SJSA1 (cell line): ENCODE data around the gene EME1. TPM values are rescaled to one million over a fixed set of nuclear protein-coding genes. Genes with fewer than 3 reads are reported as not detected.
A peak's percentile ranks its signal among the peaks of the same experiment; 100 is the strongest.
"Not testable (repeated sequence)": the region's sequence is repeated elsewhere in the genome, so short reads cannot be mapped to it uniquely, and the experiment has no call there.

Source experiments
- DNase-seq, 2 experiments: peaks; one replicate each; pipeline ENCODE4 v3.0.0-alpha.2; 2015 to 2020; ENCODE audit warnings: low spot score in 2 of 2, low read depth in 1 of 2
- H3K27ac ChIP-seq: fragments of 250-450 bp; sonication (Bioruptor Pico); 2 replicates; pipeline ENCODE4 v1.5.1; 2020; ENCODE audit warnings: mild to moderate bottlenecking, moderate library complexity
- H3K27me3 ChIP-seq: fragments of 250-450 bp; sonication (Bioruptor Pico); replicated peaks from 2 replicates; pipeline ENCODE4 v1.5.1; 2020; ENCODE audit warnings: mild to moderate bottlenecking, moderate library complexity
- H3K36me3 ChIP-seq: fragments of 250-450 bp; sonication (Bioruptor Pico); 2 replicates; pipeline ENCODE4 v1.5.1; 2020; ENCODE audit warnings: mild to moderate bottlenecking
- H3K4me1 ChIP-seq: fragments of 250-450 bp; sonication (Bioruptor Pico); replicated peaks from 2 replicates; pipeline ENCODE4 v1.6.1; 2021; ENCODE audit warnings: mild to moderate bottlenecking
- H3K4me3 ChIP-seq: fragments of 250-450 bp; sonication (Bioruptor Pico); 2 replicates; pipeline ENCODE4 v1.5.1; 2020; ENCODE audit warnings: mild to moderate bottlenecking
- H3K9me3 ChIP-seq: fragments of 250-450 bp; sonication (Bioruptor Pico); replicated peaks from 2 replicates; pipeline ENCODE4 v1.5.1; 2020; ENCODE audit warnings: mild to moderate bottlenecking
- total RNA-seq: library from RNA; depleted of rRNA; stranded (reverse); fragments of >200 nt; shearing (Covaris generic); gene quantifications from 2 replicates; pipeline ENCODE4 v1.2.3, GENCODE V29; 2014; rRNA removed

Gene EME1
- total RNA-seq, 1 experiment from 2014 or later = 24.1 TPM

DNA sequence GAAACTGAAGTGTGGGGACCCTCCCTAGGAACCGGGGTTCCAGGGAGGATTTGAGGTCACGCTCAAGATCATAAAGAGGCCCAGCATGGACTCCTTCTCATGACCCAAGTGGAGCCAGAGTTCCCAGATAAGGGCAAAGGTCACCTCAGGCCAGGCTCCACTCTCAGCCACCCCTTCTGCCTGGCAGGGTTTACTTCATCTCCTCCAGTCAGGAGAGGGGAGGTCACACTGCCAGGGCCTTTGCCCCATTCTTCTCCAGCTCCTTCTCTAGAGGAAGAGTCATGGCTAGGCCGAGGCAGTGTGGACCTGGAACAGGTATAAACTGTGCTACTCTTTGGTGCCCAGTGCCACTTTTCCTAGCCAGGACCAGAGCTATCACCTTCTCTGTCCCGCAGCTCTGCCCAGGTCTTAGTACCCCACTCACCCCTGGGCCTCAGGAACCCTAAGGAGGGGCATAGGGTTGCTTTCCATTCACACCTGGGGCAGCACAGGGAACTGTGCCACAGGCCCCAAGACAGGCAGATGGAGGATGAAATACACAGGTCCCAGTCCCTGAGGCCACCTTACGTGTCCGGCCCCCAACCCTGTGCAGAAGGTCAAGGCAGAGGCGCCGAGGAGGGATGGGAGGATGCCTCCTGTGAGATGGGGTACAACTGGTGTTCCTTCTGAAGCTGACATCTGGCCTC lies 52.1 kb downstream of the EME1 start:
- peak overlapping the region; percentile 52 for H3K4me3 ChIP-seq
- DNase-seq = no peak
- no peaks in the 10 kb centered on the region for H3K36me3 ChIP-seq
- peaks cover 42% of the 10 kb centered on the region for H3K4me1 ChIP-seq
- H3K9me3 ChIP-seq = no peaks in the 10 kb centered on the region
- H3K27me3 ChIP-seq = no peaks in the 10 kb centered on the region
- peak overlapping the region; percentile 56 for H3K27ac ChIP-seq

DNA sequence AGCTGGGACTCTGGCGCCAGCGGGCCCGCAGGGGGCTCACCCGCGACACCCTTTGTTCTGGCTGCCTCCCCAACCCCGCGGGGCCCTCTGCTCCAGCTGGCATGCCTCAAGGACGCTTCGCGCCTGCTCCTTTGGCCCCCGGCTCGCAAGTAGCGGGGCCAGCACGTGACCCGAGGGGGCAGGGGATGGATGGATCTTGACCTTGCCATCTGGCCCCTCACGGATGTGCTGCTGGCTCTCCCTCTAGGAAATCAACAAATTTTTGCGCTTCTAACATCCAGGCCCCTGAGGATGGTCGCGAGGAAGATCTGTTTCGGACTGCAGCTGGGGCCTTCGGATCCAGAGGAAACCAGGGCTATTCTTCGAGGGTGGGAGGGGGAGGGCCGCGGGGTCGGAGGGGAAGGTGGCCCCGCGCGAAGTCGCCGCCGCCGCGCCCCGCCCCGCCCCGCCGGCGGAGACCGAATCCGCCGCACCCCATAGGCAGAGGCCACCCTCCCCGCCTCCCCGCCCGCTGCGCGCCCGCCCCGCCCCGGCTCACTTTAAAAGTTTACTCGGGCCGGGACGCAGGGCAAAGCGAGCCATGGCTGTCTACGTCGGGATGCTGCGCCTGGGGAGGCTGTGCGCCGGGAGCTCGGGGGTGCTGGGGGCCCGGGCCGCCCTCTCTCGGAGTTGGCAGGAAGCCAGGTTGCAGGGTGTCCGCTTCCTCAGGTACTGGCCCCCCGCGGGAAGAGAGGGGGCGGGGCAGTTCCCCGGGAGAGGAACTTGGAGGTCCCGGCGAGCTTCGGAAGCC lies 52.8 kb downstream of the EME1 start, which contains the start of gene ACSF2:
Gene ACSF2, plus strand, starts transcription at position 537 of the 790 bp plus-strand sequence. Its CDS starts 44 bp downstream, at position 581.
- H3K27me3 ChIP-seq = no peaks in the 10 kb centered on the region
- H3K36me3 ChIP-seq = no peaks in the 10 kb centered on the region
- peak within 1 kb of the TSS; percentile 56 for H3K27ac ChIP-seq
- H3K9me3 ChIP-seq = no peaks in the 10 kb centered on the region
- peaks cover 40% of the 10 kb centered on the region for H3K4me1 ChIP-seq
- peak; percentile 57 to 80 for DNase-seq
- peak within 1 kb of the TSS; percentile 52 for H3K4me3 ChIP-seq

DNA sequence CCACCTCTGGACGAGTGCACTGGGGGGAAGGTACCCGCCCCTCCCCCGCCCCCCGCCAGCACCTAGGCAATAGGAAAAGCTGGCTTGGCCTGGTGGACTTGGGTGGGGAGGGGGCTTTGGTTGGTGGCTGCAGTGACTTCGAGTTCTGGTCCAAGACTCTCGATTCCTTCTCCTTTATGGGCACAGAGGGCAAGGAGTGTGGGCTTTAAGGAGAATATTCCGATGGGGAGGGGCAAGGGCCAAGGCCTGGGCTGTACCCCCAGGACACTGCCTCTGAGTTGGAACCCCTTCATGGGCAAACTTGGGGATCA lies 53.4 kb downstream of the EME1 start:
- Histone ChIP-seq H3K4me3 (peak overlapping the region; percentile 52), H3K4me1 (peaks cover 37% of the 10 kb centered on the region), H3K36me3 (no peaks in the 10 kb centered on the region), H3K9me3 (no peaks in the 10 kb centered on the region), H3K27ac (no peak overlapping the region), H3K27me3 (no peaks in the 10 kb centered on the region)
- no peak for DNase-seq

DNA sequence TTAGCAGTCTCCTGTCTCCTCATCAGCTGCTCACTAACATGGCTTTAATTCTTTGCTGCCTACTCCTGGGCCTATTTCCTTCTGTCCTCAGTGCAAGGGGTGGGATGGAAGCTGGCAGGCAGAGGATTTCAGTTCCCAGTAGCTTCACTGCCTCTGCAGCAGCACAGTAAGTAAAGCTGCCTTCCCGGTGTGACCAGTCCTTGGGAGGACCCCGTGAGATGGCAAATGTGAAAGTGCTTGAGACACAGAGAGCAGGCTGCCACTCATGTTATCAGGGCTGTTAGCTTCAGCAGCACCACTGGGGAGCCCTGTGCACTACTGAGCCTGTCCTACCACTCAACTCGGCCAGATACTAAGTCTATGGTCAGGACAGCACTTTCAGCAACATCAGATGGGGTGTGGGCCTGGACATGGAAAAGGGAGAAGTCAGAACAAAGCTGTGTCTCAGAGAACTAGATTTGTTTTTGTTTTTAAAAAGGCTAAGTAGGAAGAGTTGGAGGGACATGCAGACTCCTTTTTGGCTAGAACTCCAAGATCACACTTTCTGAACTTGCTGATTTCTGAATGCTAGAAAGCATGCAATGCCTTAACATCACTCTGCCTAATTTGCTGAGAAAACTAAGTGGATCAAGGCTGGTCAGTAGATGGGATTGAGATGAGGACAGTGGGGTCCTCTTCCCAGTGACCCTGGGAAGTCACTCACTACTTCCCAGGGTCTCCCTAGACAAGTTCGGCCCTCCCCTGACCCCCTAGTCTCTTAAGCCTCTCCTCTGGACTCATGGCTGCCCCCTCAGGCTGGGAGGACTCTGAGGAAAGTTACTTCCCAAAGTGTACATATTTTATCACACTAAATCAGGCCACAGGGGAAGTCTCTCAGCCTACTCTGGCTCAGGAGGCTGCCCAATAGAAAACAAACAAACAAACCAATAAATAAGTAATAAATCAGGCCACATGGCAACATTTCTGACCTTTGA lies 54.1 kb downstream of the EME1 start:
- H3K27ac ChIP-seq = no peak overlapping the region
- peak; percentile 37 to 49 for DNase-seq
- no peaks in the 10 kb centered on the region for H3K36me3 ChIP-seq
- H3K4me1 ChIP-seq = peaks cover 37% of the 10 kb centered on the region
- H3K9me3 ChIP-seq = no peaks in the 10 kb centered on the region
- H3K27me3 ChIP-seq = no peaks in the 10 kb centered on the region
- peak overlapping the region; percentile 52 for H3K4me3 ChIP-seq

DNA sequence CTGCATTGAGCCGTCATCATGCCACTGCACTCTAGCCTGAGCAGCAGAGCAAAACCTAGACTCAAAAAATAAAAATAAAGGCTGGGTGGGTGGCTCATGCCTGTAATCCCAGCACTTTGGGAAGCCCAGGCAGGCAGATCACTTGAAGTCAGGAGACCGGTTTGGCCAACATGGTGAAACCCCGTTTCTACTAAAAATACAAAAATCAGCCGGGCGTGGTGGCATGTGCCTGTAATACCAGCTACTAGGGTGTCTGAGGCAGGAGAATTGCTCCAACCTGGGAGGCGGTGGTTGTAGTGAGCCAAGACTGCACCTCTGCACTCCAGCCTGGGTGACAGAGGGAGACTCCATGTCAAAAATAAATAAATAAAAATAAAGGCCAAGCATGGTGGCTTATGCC lies 55.1 kb downstream of the EME1 start:
- not testable (repeated sequence) for H3K27ac ChIP-seq, H3K27me3 ChIP-seq, H3K4me3 ChIP-seq, H3K36me3 ChIP-seq, DNase-seq, H3K9me3 ChIP-seq
- H3K4me1 ChIP-seq = peaks cover 37% of the 10 kb centered on the region

DNA sequence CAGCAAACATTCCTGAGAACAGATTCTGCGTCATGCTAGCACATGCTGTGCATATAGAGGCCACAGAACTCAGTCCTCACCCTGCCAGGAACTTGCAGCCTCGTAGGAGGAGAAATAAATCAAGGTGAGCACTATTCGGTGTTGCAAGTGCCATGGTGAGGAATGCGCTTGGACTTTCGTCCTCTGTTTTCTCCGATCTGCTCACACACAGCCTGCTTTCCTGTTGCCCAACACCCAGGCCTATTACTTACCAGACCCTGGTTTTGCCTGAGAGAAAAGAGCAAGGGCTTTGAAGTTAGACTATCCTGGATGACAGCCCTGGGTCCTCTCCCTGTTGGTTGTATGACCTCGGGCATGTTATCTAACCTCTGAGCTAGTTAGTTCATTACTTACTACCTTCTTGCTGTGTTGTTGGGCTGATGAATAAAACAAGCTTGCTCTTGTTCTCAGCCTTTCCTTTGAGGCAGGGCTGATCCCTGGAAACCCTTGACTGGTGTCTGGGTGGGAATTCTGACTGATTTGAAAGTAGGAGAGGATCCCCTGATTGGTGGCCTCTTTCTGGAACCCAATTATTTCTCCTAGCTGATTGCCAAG lies 55.9 kb downstream of the EME1 start:
- Histone ChIP-seq H3K36me3 (no peaks in the 10 kb centered on the region), H3K27me3 (no peaks in the 10 kb centered on the region)
- DNase-seq = no peak

DNA sequence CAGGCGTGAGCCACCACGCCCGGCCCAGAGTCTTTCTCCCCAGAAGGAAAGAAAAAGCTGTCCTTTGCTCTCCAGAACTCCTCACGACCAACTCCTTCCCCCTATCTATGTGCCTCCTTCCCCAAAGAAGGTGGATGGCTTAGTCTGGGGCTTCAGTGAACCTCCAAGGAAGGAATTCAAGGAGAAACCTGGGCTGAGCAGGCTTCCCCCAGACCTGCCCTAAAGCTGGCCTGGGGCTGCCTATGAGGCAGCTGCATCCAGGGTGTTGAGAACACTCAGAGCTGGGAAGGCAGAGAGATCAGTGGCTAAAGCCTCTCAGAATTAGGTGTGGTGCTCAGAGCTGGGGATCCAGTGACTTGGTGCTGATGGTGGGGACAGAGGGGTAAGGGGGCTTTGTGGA lies 56.8 kb downstream of the EME1 start:
- no peak for DNase-seq
- Histone ChIP-seq H3K27ac (no peak overlapping the region), H3K27me3 (no peaks in the 10 kb centered on the region), H3K4me3 (no peak overlapping the region), H3K9me3 (no peaks in the 10 kb centered on the region), H3K36me3 (no peaks in the 10 kb centered on the region), H3K4me1 (peaks cover 23% of the 10 kb centered on the region)

More for the DNA sequence above, 55.9 kb downstream of the EME1 start:
- Histone ChIP-seq H3K27ac (no peak overlapping the region), H3K4me3 (no peak overlapping the region), H3K4me1 (peaks cover 31% of the 10 kb centered on the region), H3K9me3 (no peaks in the 10 kb centered on the region)

Other genes starting within 250 kb of the EME1 start
- 0.11 TPM in 1 of 2 replicates, not detected in the other for gene SAMD14, start 243.1 kb upstream of the EME1 start, total RNA-seq
- 69.4 and 70.1 TPM in 2 replicates for gene PPP1R9B, start 222.6 kb upstream of the EME1 start, total RNA-seq
- gene SGCA, start 207.2 kb upstream of the EME1 start, total RNA-seq = 2.4 TPM in 1 of 2 replicates, not detected in the other
- 957 and 2,133 TPM in 2 replicates for gene COL1A1, start 171.6 kb upstream of the EME1 start, total RNA-seq
- 0.05 TPM in 1 of 2 replicates, not detected in the other for gene TMEM92, start 98.8 kb upstream of the EME1 start, total RNA-seq
- gene XYLT2, start 27.1 kb upstream of the EME1 start, total RNA-seq = 27.7 and 41.8 TPM in 2 replicates
- 88.5 and 115 TPM in 2 replicates for gene MRPL27, start within 50 bp of the EME1 start, total RNA-seq
- 321 and 329 TPM in 2 replicates for gene LRRC59, start 24.3 kb downstream of the EME1 start, total RNA-seq
- gene ACSF2, start 53.0 kb downstream of the EME1 start, total RNA-seq = 14.9 and 26.5 TPM in 2 replicates
- not detected in 2 replicates for gene CHAD, start 95.7 kb downstream of the EME1 start, total RNA-seq
- gene RSAD1, start 105.6 kb downstream of the EME1 start, total RNA-seq = 10.0 and 15.8 TPM in 2 replicates
- not detected in 2 replicates for gene MYCBPAP, start 135.2 kb downstream of the EME1 start, total RNA-seq
- 0.03 TPM in 1 of 2 replicates, not detected in the other for gene EPN3, start 159.5 kb downstream of the EME1 start, total RNA-seq
- 35.7 and 50.7 TPM in 2 replicates for gene SPATA20, start 173.9 kb downstream of the EME1 start, total RNA-seq
- gene CACNA1G, start 187.5 kb downstream of the EME1 start, total RNA-seq = 0.13 TPM in 1 of 2 replicates, not detected in the other